B cell (primary cell): ENCODE measurements around the gene ELMO1. TPM values are rescaled to one million over a fixed set of nuclear protein-coding genes. Genes with fewer than 3 reads are reported as not detected.

Experiments
- ATAC-seq: fragments of 200-7000 bp; cut with Tn5 transposase; one replicate; pipeline ENCODE4 v1.10.0; 2021; ENCODE audit warnings: low read depth, mild to moderate bottlenecking, moderate number of reproducible peaks, moderate library complexity
- CTCF ChIA-PET: fragments of 350-600 bp; sonication (Branson Sonifier 250); formaldehyde crosslinking; loops from one replicate; lab custom pipeline; 2021; ENCODE audit warnings: antibody characterized with exemption, inconsistent platforms; lab: Charles Lee
- POLR2A ChIA-PET: fragments of 350-600 bp; sonication (Branson Sonifier 250); formaldehyde crosslinking; loops from one replicate; lab custom pipeline; 2021; ENCODE audit warnings: antibody characterized with exemption; lab: Charles Lee
- DNase-seq: peaks from one replicate; pipeline ENCODE4 v3.0.0; 2013
- H2AFZ ChIP-seq: 2 replicates; pipeline ENCODE4 v1.6.1; 2012; ENCODE audit warnings: mild to moderate bottlenecking, low read depth, low read length; ENCODE audit not compliant: insufficient read depth, poor library complexity, severe bottlenecking
- H3K27ac ChIP-seq, 2 donors: 1 replicate in 1 of 2; 2 replicates in 1 of 2; pipeline ENCODE4 v1.5.1; 2012 to 2013; ENCODE audit warnings: low read length in 2 of 2, mild to moderate bottlenecking in 2 of 2, moderate library complexity in 1 of 2
- H3K27me3 ChIP-seq, 4 experiments: fragments of 200-600 bp in 1 of 4; sonication (generic) in 1 of 4; replicated peaks in 1 of 4; 1 replicate in 2 of 4; 2 replicates in 2 of 4; pipeline versions ENCODE4 v1.6.1 to v1.7.0; 2013 to 2016; ENCODE audit warnings: low read length in 3 of 4, mild to moderate bottlenecking in 2 of 4, mixed read lengths in 1 of 4, moderate library complexity in 1 of 4; ENCODE audit not compliant: insufficient read depth in 4 of 4, control insufficient read depth in 3 of 4; ENCODE audit errors: control extremely low read depth in 1 of 4
- H3K36me3 ChIP-seq, 2 experiments: replicated peaks in 1 of 2; 1 replicate in 1 of 2; 2 replicates in 1 of 2; pipeline versions ENCODE4 v1.6.1 to v1.7.1; 2013; ENCODE audit warnings: low read length in 1 of 2; ENCODE audit not compliant: insufficient read depth in 2 of 2, control insufficient read depth in 1 of 2; ENCODE audit errors: control extremely low read depth in 1 of 2, extremely low read depth in 1 of 2
- H3K4me1 ChIP-seq, 2 donors: fragments of 200-600 bp in 1 of 2; sonication (generic) in 1 of 2; 1 replicate in 1 of 2; 2 replicates in 1 of 2; pipeline versions ENCODE4 v1.5.1 to v1.6.1; 2013 to 2017; ENCODE audit warnings: low read length in 2 of 2; ENCODE audit not compliant: control insufficient read depth in 2 of 2, insufficient read depth in 2 of 2
- H3K4me2 ChIP-seq: replicated peaks from 2 replicates; pipeline ENCODE3; 2012; ENCODE audit warnings: mild to moderate bottlenecking, low read depth, low read length; ENCODE audit not compliant: poor library complexity, severe bottlenecking
- H3K4me3 ChIP-seq, 5 experiments: fragments of 200-600 bp in 1 of 5; sonication (generic) in 1 of 5; 1 replicate in 3 of 5; 2 replicates in 2 of 5; pipeline versions ENCODE4 v1.5.1 to v1.7.0; 2011 to 2016; ENCODE audit warnings: low read length in 4 of 5, mild to moderate bottlenecking in 4 of 5, low read depth in 2 of 5, control low read depth in 1 of 5, moderate library complexity in 1 of 5; ENCODE audit not compliant: insufficient read depth in 1 of 5; ENCODE audit errors: control extremely low read depth in 1 of 5, extremely low read depth in 1 of 5
- H3K79me2 ChIP-seq: fragments of 200-600 bp; sonication (generic); one replicate; pipeline ENCODE4 v1.6.0; 2016; ENCODE audit warnings: low read length; ENCODE audit not compliant: control insufficient read depth, insufficient read depth
- H3K9ac ChIP-seq: fragments of 200-600 bp; sonication (generic); 2 replicates; pipeline ENCODE4 v1.6.1; 2017; ENCODE audit warnings: mild to moderate bottlenecking, low read length, moderate library complexity
- H3K9me3 ChIP-seq, 3 donors: one replicate each; pipeline versions ENCODE4 v1.6.1 to v1.7.1; 2013; ENCODE audit warnings: low read length in 2 of 3; ENCODE audit not compliant: control insufficient read depth in 2 of 3, insufficient read depth in 1 of 3; ENCODE audit errors: control extremely low read depth in 1 of 3
- H4K20me1 ChIP-seq: 2 replicates; pipeline ENCODE4 v1.6.0; 2012; ENCODE audit warnings: mild to moderate bottlenecking, low read length; ENCODE audit not compliant: insufficient read depth, control insufficient read depth, poor library complexity, severe bottlenecking
- H3K27ac Mint-ChIP-seq: one replicate; pipeline ENCODE4 v1.8.0; 2021; ENCODE audit warnings: mixed read lengths
- H3K27me3 Mint-ChIP-seq: one replicate; pipeline ENCODE4 v1.8.0; 2021; ENCODE audit warnings: mixed read lengths
- H3K4me1 Mint-ChIP-seq: one replicate; pipeline ENCODE4 v1.8.0; 2021; ENCODE audit warnings: mixed read lengths
- H3K4me3 Mint-ChIP-seq: one replicate; pipeline ENCODE4 v1.8.0; 2021; ENCODE audit warnings: mixed read lengths
- H3K9me3 Mint-ChIP-seq: one replicate; pipeline ENCODE4 v1.8.0; 2022; ENCODE audit warnings: mixed read lengths; ENCODE audit not compliant: insufficient read depth
- EZH2 ChIP-seq: IDR thresholded peaks from 2 replicates; pipeline ENCODE4 v1.6.1; 2012; ENCODE audit warnings: borderline replicate concordance, low read depth, mild to moderate bottlenecking, moderate library complexity, low read length; ENCODE audit not compliant: insufficient read depth, poor library complexity, severe bottlenecking
- WGBS: methylation state at CpG from one replicate; pipeline ENCODE4 v1.1.5; 2013; ENCODE audit warnings: missing lambda C conversion rate; ENCODE audit not compliant: insufficient coverage; 5-methylcytosine and 5-hydroxymethylcytosine counted together
- intact Hi-C: fragments of 100-400 bp; cut with micrococcal nuclease; formaldehyde crosslinking; loops from one replicate; pipeline ENCODE4 v1.10.0; 2022
- polyA plus RNA-seq: library from polyadenylated mRNA; depleted of rRNA; stranded (reverse); fragments of >200 nt; gene quantifications from 2 replicates; pipeline ENCODE4 v1.2.3, GENCODE V29; 2012
- total RNA-seq, 2 donors: library from RNA; stranded (reverse); fragments of 120-200 nt in 1 of 2; gene quantifications; 1 replicate in 1 of 2; 2 replicates in 1 of 2; pipeline versions ENCODE4 v1.2.3 to v1.2.4, GENCODE V29; 2013 to 2022
- TF ChIP-seq, protein P1 (sequence below): fragments of 200-600 bp; IDR thresholded peaks from one replicate; pipeline ENCODE4 v1.8.0; 2022; ENCODE audit warnings: antibody characterized with exemption, mild to moderate bottlenecking

Gene ELMO1
- total and polyA plus RNA-seq, 2 donors (not counting 1 experiment from before 2014, with no cell fraction given), result 44.7 to 177 TPM

DNA sequence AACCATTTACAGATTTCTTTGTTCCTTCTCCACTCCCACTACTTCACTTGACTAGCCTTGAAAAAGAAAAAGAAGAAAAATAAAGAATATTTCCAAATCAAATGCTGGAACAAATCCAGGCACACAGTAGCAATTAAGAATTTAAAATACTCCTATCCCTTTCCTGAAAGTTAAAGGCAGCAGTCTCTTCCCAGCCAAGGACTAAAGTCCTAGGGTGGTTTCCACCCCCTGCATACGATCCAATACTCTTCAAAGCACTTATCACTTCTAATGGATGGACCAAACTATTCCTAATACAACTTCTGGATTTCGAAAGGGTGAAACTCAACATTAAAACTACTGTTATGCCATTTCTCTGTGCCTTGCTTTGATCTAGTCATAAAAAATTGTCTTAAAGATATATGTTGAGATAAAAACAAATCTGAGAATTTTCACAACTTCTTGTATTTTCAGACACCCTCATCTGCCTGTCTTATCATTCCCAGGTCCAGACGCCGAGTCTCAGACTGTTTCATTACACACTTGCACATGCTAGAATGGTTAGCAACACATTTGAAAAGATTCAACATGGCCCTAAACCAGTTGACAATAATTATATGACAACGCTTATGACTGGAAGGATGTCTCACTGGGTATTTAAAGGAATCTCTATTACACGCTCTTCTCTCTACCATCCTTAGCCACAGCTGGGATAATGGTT is 13.4 kb downstream of the ELMO1 start:
- DNase-seq, result no peak
- Histone ChIP-seq H3K27ac (no peak overlapping the region), H3K79me2 (peaks cover 96% of the 10 kb centered on the region), H4K20me1 (peaks cover 46% of the 10 kb centered on the region), H3K27me3 (no peaks in the 10 kb centered on the region), H3K9me3 (no peaks in the 10 kb centered on the region), H3K4me1 (peaks cover 11 to 15% of the 10 kb centered on the region in 2 donors), H3K36me3 (no peaks in the 10 kb centered on the region), H3K4me3 (no peak overlapping the region), H3K9ac (no peak overlapping the region), H3K4me2 (no peak overlapping the region), H2AFZ (no peak overlapping the region)
- H3K4me1 Mint-ChIP-seq, result peaks cover 48% of the 10 kb centered on the region
- WGBS, result no CpG with 5 or more reads among the region's 6 CpGs
- H3K27ac Mint-ChIP-seq, result no peak overlapping the region
- no peak for ATAC-seq
- no peaks in the 10 kb centered on the region for H3K9me3 Mint-ChIP-seq
- CTCF ChIA-PET, result no interaction called here
- intact Hi-C loops, result no loop called here
- TF ChIP-seq, protein P1, sequence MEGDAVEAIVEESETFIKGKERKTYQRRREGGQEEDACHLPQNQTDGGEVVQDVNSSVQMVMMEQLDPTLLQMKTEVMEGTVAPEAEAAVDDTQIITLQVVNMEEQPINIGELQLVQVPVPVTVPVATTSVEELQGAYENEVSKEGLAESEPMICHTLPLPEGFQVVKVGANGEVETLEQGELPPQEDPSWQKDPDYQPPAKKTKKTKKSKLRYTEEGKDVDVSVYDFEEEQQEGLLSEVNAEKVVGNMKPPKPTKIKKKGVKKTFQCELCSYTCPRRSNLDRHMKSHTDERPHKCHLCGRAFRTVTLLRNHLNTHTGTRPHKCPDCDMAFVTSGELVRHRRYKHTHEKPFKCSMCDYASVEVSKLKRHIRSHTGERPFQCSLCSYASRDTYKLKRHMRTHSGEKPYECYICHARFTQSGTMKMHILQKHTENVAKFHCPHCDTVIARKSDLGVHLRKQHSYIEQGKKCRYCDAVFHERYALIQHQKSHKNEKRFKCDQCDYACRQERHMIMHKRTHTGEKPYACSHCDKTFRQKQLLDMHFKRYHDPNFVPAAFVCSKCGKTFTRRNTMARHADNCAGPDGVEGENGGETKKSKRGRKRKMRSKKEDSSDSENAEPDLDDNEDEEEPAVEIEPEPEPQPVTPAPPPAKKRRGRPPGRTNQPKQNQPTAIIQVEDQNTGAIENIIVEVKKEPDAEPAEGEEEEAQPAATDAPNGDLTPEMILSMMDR, result no peak
- TF ChIP-seq EZH2, result no peak
- H3K4me3 Mint-ChIP-seq, result no peak overlapping the region
- H3K27me3 Mint-ChIP-seq, result no peaks in the 10 kb centered on the region
- POLR2A ChIA-PET, result no interaction called here

DNA sequence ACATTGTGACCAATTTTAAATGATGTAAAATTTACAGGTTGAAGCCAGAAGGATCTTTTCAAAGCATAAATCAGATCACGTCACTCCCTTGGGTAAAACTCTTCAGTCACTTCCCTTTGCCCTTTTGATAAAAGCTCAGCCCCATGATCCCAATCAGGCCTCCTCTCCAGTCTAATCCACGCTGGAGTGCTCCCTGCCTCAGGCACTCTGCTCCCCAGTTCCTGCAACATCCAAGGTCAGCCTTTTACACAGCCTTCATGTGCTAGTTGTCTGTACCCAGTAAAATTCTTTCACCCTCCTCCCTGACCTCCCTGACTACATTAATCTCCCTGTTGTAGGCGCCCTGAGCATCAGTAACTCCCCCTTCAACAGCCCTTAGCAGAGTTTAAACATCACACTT is 14.1 kb downstream of the ELMO1 start:
- Histone ChIP-seq H3K36me3 (no peaks in the 10 kb centered on the region), H2AFZ (no peak overlapping the region), H3K4me2 (no peak overlapping the region), H3K27ac (no peak overlapping the region), H3K4me3 (no peak overlapping the region), H3K27me3 (no peaks in the 10 kb centered on the region), H4K20me1 (peaks cover 48% of the 10 kb centered on the region), H3K9me3 (no peaks in the 10 kb centered on the region), H3K4me1 (peaks cover 19 to 23% of the 10 kb centered on the region in 2 donors), H3K9ac (no peak overlapping the region), H3K79me2 (peaks cover 96% of the 10 kb centered on the region)
- ATAC-seq (no peak), DNase-seq (no peak)
- intact Hi-C loops, result no loop called here
- Mint-ChIP-seq H3K27me3 (no peaks in the 10 kb centered on the region), H3K9me3 (no peaks in the 10 kb centered on the region), H3K27ac (no peak overlapping the region), H3K4me1 (peaks cover 52% of the 10 kb centered on the region), H3K4me3 (no peak overlapping the region)
- CTCF ChIA-PET, result interaction anchor here (0.7 kb wide), 1 partner anchor 150 kb away, joined by 4 read pairs; no protein-coding TSS in a partner anchor
- TF ChIP-seq EZH2, result no peak
- TF ChIP-seq, protein P1, result no peak
- POLR2A ChIA-PET, result no interaction called here
- 94% methylated on average over 3 of the region's 3 CpGs for WGBS
